Karpas-422 (cell line): ENCODE results near the gene TNFAIP6. TPM values are rescaled to one million over a fixed set of nuclear protein-coding genes. Genes with fewer than 3 reads are reported as not detected.

Experiments used
- DNase-seq: peaks from one replicate; pipeline ENCODE4 v3.0.0-alpha.2; 2015
- H2AFZ ChIP-seq: fragments of 200-600 bp; sonication (generic); 2 replicates; pipeline ENCODE4 v1.6.1; 2014; ENCODE audit warnings: antibody characterized with exemption, low read length, mixed read lengths
- H3K27ac ChIP-seq: fragments of 200-600 bp; sonication (generic); 2 replicates; pipeline ENCODE4 v1.5.1; 2014; ENCODE audit warnings: mild to moderate bottlenecking, low read length, moderate library complexity
- H3K27me3 ChIP-seq: fragments of 200-600 bp; sonication (generic); 2 replicates; pipeline ENCODE4 v1.6.1; 2014; ENCODE audit warnings: low read length, mixed read lengths
- H3K36me3 ChIP-seq: fragments of 200-600 bp; sonication (generic); 2 replicates; pipeline ENCODE4 v1.6.1; 2014; ENCODE audit warnings: low read length, mixed read lengths; ENCODE audit not compliant: insufficient read depth
- H3K4me1 ChIP-seq: fragments of 200-600 bp; sonication (generic); 2 replicates; pipeline ENCODE4 v1.6.1; 2014; ENCODE audit warnings: mild to moderate bottlenecking, low read length, mixed read lengths
- H3K4me2 ChIP-seq: fragments of 200-600 bp; sonication (generic); 2 replicates; pipeline ENCODE4 v1.6.1; 2014; ENCODE audit warnings: low read length, low read depth, mild to moderate bottlenecking; ENCODE audit not compliant: poor library complexity, severe bottlenecking
- H3K4me3 ChIP-seq: fragments of 200-600 bp; sonication (generic); 2 replicates; pipeline ENCODE4 v1.5.1; 2014; ENCODE audit warnings: mild to moderate bottlenecking, antibody characterized with exemption, low read length, mixed read lengths
- H3K79me2 ChIP-seq: fragments of 200-600 bp; sonication (generic); 2 replicates; pipeline ENCODE4 v1.6.1; 2014; ENCODE audit warnings: mild to moderate bottlenecking, low read length, mixed read lengths
- H3K9ac ChIP-seq: fragments of 200-600 bp; sonication (generic); 2 replicates; pipeline ENCODE4 v1.6.0; 2014; ENCODE audit warnings: low read length
- H3K9me2 ChIP-seq: fragments of 200-600 bp; sonication (generic), shearing (Covaris generic); replicated peaks from 2 replicates; pipeline ENCODE4 v1.6.0; 2014; ENCODE audit warnings: mild to moderate bottlenecking, low read length, moderate library complexity; ENCODE audit not compliant: insufficient read depth
- H3K9me3 ChIP-seq: fragments of 300-700, 200-600 bp; sonication (generic); 2 replicates; pipeline ENCODE4 v1.6.1; 2014; ENCODE audit warnings: low read length, mixed read lengths
- H4K20me1 ChIP-seq: fragments of 200-600 bp; sonication (generic); 2 replicates; pipeline ENCODE4 v1.6.1; 2014; ENCODE audit warnings: mild to moderate bottlenecking, antibody characterized with exemption, low read length, low read depth; ENCODE audit not compliant: insufficient read depth
- total RNA-seq: library from RNA; depleted of rRNA; stranded (reverse); fragments of >200 nt; shearing (Covaris generic); gene quantifications from 2 replicates; pipeline ENCODE4 v1.2.3, GENCODE V29; 2014; ENCODE audit warnings: low replicate concordance

Gene TNFAIP6
- total RNA-seq, 1 experiment from 2014 or later, result not detected

DNA sequence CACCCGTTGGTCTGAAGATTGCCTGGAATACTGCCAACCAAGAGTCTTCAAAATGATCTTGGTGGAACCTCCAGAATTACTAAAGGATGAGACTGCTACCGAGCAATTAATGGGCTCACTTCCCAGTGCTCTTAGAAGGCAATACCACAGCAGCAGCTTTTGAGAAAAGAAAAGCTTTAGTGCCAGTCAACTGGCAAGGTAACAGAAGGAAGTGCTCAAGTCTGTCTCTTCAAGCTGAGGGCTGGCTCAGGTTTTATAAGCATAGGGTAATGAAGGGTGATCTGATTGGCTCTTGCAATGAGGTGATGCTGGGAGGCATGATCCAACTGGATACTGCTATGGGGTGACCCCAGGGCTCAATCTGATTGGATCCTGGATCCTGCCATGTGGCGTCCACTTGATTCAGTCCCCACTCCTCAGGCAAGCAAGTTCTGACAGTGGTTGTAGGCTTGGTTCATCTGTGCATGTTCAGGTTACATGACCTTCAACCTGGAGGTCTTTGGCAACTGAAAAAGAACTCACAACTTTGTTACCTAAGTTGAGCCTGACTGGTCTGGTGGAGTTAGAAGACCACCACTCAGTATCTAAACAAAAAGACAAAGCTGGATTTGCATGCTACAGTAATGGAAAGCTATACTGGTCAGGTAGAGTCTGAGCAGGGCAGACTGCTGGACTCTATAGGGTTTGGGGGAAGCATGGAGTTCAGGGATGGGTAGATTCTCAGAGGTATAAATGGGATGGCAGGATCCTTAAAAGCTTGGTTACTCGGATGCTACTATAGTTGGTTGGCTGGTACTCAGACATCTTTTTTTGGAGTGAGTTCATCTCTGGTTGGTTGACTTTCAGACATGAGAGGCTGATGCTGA lies 38.4 kb downstream of the TNFAIP6 start:
- H3K27me3 ChIP-seq, result no peaks in the 10 kb centered on the region
- H3K9me2 ChIP-seq, result no peaks in the 10 kb centered on the region
- no peak overlapping the region for H3K4me2 ChIP-seq
- peak; percentile 51 for DNase-seq
- H3K79me2 ChIP-seq, result no peaks in the 10 kb centered on the region
- H3K4me3 ChIP-seq, result no peak overlapping the region
- peaks cover 6% of the 10 kb centered on the region for H3K4me1 ChIP-seq
- no peak overlapping the region; the same call in 1 of the 2 replicates for H2AFZ ChIP-seq
- H3K9me3 ChIP-seq, result no peaks in the 10 kb centered on the region
- H3K9ac ChIP-seq, result no peak overlapping the region
- no peak overlapping the region for H3K27ac ChIP-seq
- H3K36me3 ChIP-seq, result no peaks in the 10 kb centered on the region
- no peaks in the 10 kb centered on the region for H4K20me1 ChIP-seq

DNA sequence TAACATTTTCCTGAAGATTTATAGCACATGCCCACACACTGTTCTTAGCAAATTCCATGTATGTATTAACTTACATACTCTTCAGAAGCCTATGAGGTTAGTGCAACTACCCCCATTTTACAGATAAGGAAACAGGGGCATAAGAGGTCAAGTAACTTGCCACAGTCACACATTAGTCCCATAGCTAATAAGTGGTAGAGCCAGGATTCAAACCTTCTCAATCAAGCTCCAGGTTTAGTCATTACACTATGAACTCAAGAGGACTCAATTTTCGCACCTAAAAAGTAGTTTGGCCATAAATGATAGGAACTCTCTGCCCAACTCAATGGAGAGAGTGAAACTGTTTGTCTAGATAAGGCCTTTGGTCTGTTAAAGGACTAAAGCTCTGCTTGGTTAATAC lies 42.6 kb downstream of the TNFAIP6 start:
- no peak overlapping the region for H3K9ac ChIP-seq
- no peak overlapping the region for H3K4me3 ChIP-seq

DNA sequence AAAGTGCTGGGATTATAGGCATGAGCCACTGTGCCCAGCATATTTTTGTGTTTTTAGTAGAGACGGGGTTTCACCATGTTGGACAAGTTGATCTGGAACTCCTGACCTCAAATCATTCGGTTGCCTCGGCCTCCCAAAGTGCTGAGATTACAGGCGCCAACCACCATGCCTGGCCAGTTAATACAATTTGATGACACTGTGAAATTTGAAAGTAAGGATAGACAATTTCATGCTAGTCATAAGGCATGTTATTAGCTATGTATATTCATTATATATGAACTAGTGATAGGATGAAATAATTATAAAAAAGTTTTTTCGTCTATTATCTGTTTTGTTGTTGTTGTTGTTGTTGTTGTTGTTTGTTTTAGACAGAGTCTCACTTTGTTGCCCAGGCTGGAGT lies 43.8 kb downstream of the TNFAIP6 start:
- Histone ChIP-seq H3K4me1 (no peaks in the 10 kb centered on the region), H3K27me3 (no peaks in the 10 kb centered on the region), H3K4me3 (no peak overlapping the region), H3K79me2 (no peaks in the 10 kb centered on the region), H3K36me3 (no peaks in the 10 kb centered on the region), H3K9ac (no peak overlapping the region), H3K4me2 (no peak overlapping the region), H4K20me1 (no peaks in the 10 kb centered on the region), H3K9me3 (no peaks in the 10 kb centered on the region), H3K9me2 (no peaks in the 10 kb centered on the region), H3K27ac (no peak overlapping the region), H2AFZ (no peak overlapping the region)
- no peak for DNase-seq

More for the DNA sequence above, 42.6 kb downstream of the TNFAIP6 start:
- Histone ChIP-seq H2AFZ (no peak overlapping the region), H3K4me1 (peaks cover 6% of the 10 kb centered on the region), H3K4me2 (no peak overlapping the region), H3K9me3 (no peaks in the 10 kb centered on the region), H3K9me2 (no peaks in the 10 kb centered on the region), H3K36me3 (no peaks in the 10 kb centered on the region), H3K27ac (no peak overlapping the region), H4K20me1 (no peaks in the 10 kb centered on the region), H3K79me2 (no peaks in the 10 kb centered on the region), H3K27me3 (no peaks in the 10 kb centered on the region)
- DNase-seq, result no peak

DNA sequence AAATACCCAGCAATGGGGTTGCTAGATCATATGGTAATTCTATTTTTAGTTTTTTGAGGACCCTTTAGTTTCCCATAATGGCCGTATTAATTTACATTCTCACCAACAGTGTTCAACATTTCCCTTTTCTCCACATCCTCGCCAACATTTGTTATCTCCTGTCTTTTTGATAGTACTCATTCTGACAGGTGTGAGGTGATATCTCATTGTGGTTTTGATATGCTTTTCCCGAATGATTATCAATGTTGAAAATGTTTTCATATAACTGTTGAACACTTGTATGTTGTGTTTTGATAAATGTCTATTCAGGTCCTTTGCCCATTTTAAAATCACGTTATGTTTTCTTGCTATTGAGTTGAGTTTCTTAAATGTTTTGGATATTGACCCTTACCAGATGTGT lies 46.5 kb downstream of the TNFAIP6 start:
- Histone ChIP-seq H3K27ac (no peak overlapping the region), H2AFZ (no peak overlapping the region), H3K27me3 (no peaks in the 10 kb centered on the region), H3K9me2 (no peaks in the 10 kb centered on the region), H3K79me2 (no peaks in the 10 kb centered on the region), H3K4me3 (no peak overlapping the region), H3K4me2 (no peak overlapping the region), H4K20me1 (no peaks in the 10 kb centered on the region), H3K4me1 (no peaks in the 10 kb centered on the region), H3K9ac (no peak overlapping the region), H3K36me3 (no peaks in the 10 kb centered on the region), H3K9me3 (no peaks in the 10 kb centered on the region)
- DNase-seq, result no peak

DNA sequence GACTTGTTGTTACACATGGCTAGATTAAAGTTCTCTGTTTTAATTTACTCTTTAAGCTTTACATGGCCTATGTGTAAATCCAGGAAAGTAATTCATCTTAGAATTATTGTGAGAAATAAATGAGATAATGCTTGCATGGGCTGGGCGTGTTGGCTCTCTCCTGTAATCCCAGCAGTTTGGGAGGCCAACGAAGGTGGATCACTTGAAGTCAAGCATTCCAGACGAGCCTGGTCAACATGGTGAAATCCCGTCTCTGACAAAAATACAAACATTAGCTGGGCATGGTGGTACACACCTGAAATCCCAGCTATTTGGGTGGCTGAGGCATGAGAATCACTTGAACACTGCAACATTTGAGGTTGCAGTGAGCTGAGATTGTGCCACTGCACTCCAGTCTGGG lies 48.0 kb downstream of the TNFAIP6 start:
- H3K27ac ChIP-seq, result no peak overlapping the region
- no peaks in the 10 kb centered on the region; the same call in 1 of the 2 replicates for H4K20me1 ChIP-seq
- no peaks in the 10 kb centered on the region for H3K36me3 ChIP-seq
- DNase-seq, result no peak
- no peak overlapping the region for H2AFZ ChIP-seq
- no peak overlapping the region for H3K4me2 ChIP-seq
- H3K4me1 ChIP-seq, result peaks cover 4% of the 10 kb centered on the region
- no peak overlapping the region for H3K9ac ChIP-seq
- no peaks in the 10 kb centered on the region for H3K9me3 ChIP-seq
- no peaks in the 10 kb centered on the region for H3K27me3 ChIP-seq
- H3K79me2 ChIP-seq, result peaks cover 7% of the 10 kb centered on the region
- no peaks in the 10 kb centered on the region for H3K9me2 ChIP-seq
- H3K4me3 ChIP-seq, result no peak overlapping the region

DNA sequence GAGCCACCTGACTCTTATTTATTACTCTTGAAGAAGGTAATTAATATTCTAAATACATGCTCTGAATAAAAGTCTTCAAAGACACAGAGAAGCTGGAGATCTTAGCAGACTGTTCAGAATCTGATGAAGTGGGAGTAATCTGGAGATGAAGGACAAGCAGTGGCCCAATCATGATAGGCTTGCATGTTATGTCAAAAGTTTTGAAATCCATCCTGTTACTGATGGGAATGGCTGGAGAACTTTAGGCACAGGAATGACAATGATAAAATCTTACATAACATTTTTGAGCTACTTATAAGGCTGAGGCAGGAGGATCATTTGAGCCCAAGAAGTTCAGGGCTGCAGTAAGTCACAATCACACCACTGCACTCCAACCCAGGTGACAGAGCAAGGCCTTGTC lies 49.9 kb downstream of the TNFAIP6 start:
- H3K4me2 ChIP-seq, result no peak overlapping the region
- H3K79me2 ChIP-seq, result peaks cover 26% of the 10 kb centered on the region
- no peak for DNase-seq
- H3K9ac ChIP-seq, result no peak overlapping the region
- no peaks in the 10 kb centered on the region; the same call in 1 of the 2 replicates for H4K20me1 ChIP-seq
- H3K9me3 ChIP-seq, result no peaks in the 10 kb centered on the region
- no peak overlapping the region for H3K27ac ChIP-seq
- no peaks in the 10 kb centered on the region for H3K27me3 ChIP-seq
- H3K36me3 ChIP-seq, result peaks cover 6% of the 10 kb centered on the region; the same call in 1 of the 2 replicates
- H3K9me2 ChIP-seq, result no peaks in the 10 kb centered on the region
- H3K4me1 ChIP-seq, result peaks cover 16% of the 10 kb centered on the region
- H2AFZ ChIP-seq, result no peak overlapping the region
- H3K4me3 ChIP-seq, result no peak overlapping the region

DNA sequence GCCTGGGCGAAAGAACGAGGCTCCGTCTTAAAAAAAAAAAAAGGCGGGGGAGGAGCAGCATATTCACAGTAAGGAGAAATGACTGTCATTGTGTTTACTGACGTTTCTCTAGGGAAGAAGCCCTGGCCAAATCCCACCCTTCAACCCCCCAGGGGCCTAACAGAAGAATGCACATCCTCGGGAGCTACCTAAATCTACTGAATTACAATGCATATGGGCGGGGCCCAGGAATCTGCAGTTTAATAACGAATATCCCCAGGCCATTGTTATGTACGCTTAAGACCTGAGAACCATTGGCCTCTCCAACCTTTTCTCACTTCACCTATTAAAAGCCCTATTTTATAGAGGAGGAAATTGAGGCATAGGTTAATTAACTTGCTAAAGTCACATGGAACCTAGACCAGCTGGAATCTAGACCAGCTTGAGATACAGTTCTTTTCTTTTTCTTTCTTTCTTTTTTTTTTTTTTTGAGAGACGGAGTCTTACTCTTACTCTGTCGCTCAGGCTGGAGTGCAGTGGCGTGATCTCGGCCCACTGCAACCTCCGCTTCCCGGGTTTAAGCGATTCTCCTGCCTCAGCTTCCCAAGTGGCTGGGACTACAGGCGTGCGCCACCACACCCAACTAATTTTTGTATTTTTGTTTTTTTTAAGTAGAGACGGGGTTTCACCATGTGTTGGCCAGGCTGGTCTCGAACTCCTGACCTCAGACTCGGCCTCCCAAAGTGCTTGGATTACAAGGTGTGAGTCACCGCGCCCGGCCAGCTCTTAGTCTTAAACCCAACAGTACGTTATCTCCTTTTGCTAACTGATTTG lies 51.6 kb downstream of the TNFAIP6 start:
- peak overlapping the region; percentile 83 for H3K9ac ChIP-seq
- H3K4me2 ChIP-seq, result peak overlapping the region; percentile 88
- DNase-seq, result no peak
- no peaks in the 10 kb centered on the region for H3K9me3 ChIP-seq
- peak overlapping the region; percentile 100 for H2AFZ ChIP-seq
- peak overlapping the region; percentile 79 for H3K4me3 ChIP-seq
- peaks cover 16% of the 10 kb centered on the region for H3K4me1 ChIP-seq
- no peaks in the 10 kb centered on the region for H3K27me3 ChIP-seq
- H3K79me2 ChIP-seq, result peaks cover 43% of the 10 kb centered on the region
- no peak overlapping the region; the same call in 1 of the 2 replicates for H3K27ac ChIP-seq
- H3K9me2 ChIP-seq, result no peaks in the 10 kb centered on the region
- peaks cover 21% of the 10 kb centered on the region; the same call in 1 of the 2 replicates for H3K36me3 ChIP-seq
- H4K20me1 ChIP-seq, result no peaks in the 10 kb centered on the region; the same call in 1 of the 2 replicates
